GM21576 (cell line): ENCODE measurements around the gene OR2F1.

Experiments
- ATAC-seq: cut with Tn5 transposase; IDR thresholded peaks from one replicate; pipeline ENCODE4 v1.9.1; 2021; ENCODE audit warnings: mild to moderate bottlenecking, moderate library complexity; ENCODE audit not compliant: unreplicated experiment

The OR2F1 gene, protein sequence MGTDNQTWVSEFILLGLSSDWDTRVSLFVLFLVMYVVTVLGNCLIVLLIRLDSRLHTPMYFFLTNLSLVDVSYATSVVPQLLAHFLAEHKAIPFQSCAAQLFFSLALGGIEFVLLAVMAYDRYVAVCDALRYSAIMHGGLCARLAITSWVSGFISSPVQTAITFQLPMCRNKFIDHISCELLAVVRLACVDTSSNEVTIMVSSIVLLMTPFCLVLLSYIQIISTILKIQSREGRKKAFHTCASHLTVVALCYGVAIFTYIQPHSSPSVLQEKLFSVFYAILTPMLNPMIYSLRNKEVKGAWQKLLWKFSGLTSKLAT

DNA sequence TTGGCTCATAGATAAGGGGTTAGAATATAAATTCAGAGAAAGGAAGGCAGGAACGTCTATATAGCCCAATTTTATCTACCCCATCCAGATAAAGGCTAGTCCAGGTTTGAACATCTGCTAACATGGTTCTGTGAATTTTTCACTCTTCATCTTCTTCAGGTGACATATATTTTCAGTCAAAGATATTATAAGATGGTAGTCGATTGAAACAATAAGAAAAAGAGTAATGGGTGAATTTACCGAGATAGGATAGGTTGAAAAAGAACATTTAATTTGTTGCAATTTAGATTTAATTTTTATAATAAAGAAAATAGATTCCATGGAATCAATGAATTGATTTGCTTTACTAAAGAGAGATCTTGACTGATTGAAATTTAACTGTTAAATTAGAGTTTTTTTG, at the start of gene OR2F1:
OR2F1 (plus strand) TSS at position 301 of the 400 bp plus-strand sequence. CDS start 5,127 bp downstream, outside the sequence.
- ATAC-seq, result no peak

DNA sequence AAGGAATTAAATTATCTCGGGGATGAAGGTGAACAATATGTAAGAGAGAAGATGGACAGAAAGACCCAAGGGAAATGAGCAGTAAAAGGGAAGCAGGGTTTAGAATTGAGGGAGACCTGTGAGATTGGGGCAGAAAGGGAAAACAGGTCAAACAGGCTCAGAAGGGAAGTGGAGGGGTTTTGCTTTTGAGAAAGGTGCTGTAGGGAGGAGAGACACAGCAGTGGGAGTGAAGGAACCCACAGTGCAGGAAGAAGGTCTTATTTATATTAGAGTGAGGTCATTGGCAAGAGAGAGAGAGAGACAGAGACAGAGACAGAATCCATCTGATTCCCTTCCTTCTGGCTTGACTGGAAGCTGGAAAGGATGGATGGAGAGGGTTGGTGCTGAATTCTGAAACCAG, 49.1 kb upstream of the OR2F1 start:
- no peak for ATAC-seq

DNA sequence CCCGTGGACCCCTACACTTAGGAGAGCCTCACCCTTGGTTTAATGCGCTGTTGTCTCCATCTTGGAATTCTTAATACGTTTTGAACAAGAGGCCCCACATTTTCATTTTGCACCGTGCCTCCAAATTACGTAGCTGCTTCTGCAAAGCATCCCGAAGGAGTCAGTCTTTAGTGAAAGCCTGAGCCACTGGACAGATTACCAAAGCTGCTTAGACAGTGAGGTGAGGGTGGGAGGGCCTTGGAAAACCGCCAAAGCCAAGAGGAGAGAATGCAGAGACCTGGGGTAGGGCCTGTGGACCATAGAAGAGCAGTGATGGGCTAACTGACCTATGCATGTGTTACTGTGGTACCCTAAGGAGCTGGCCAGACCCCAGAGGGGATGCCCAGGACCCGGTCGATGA, 48.5 kb upstream of the OR2F1 start:
- ATAC-seq, result no peak

DNA sequence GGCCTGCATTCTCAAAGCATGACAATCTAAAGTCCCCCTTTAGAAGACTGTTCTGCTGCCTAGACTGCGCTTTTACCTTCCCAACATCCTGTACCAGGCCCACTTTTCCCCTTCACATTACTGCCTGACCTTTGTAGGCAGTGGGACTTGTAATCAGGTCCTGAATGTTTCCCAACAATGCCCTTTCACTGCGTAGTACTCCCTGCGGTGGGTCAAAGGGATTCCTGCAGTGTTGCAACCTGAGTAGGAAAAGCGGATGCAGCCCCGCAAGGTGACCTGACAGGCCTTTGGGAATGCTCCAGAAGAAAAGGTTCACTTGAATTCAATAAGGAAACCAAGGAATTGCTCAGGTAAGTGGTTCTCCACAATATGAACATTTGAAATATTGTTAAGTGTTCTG, 47.7 kb upstream of the OR2F1 start:
- no peak for ATAC-seq

DNA sequence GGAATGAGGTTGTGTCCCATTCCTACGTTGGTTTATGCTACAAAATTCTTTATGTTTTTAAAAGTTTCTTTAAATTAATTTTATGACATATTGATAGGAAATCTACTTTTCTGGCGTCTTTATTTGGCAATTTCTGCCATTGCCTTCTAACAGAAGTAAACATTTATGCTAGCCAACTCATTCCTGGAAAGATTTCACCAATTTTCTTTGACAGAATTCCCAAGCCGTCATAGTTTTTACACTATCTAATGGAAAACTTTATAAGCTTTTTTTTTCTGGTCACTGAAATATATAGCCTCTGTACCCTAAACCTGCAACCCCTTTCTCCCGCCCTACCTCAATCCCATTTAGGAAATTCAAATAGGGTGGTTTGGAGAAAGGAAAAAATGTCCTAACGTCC, 46.5 kb upstream of the OR2F1 start:
- ATAC-seq, result no peak

DNA sequence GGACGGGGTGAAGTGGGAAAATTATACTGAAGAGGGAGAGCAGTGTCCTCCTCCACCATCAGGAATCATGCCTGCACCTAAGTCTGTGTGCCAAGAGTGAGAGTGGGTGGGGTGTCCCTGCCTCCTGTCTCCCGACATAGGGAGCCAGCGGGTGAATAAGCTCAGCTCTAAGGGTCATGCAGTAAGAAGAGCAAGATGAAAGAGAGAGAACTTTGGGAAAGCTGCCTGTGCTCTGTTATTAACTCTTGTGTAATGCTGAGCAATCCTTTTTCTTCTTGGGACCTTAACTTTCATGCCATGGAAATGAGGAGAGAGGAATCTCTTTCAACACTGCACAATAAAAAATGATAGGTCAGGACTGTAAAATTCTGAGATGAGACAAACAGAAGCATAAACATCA, 44.8 kb upstream of the OR2F1 start:
- ATAC-seq, result no peak

DNA sequence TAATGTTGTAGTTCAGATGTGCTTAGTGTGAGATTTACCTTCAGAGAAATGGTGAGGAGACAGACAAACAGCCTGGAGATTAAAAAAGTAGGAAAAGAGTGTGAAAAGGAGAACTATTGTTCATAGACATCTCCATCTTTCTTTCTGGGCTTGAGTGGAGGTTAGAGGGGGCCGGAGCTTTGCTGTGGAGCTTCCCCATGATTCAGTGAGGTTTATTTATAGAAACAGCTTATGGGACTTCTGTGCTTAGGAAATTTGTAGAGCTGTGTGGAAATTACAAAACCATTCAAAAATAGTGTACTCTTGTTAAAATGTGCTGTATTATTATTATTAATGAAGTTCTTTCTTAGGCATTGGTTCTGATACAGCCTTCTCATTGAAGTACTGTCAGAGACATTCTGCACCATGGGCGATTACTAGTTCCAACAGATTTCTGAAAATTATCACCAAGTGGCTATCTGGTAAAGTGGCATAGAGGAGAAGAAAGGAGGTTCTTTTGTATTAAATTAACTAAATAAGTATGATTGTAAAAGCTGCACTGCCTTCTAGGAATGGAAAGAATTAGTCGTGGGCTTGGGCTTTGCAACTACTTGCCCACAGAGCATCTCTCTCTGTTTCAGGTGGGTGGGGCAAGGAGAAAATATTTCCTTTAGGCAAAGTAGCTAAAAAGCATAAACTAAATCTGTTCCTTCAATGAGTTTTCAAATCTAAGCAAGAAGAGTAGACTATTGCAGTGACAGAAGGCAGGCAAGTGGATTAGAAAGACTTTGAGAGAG, 44.0 kb upstream of the OR2F1 start:
- ATAC-seq, result no peak

DNA sequence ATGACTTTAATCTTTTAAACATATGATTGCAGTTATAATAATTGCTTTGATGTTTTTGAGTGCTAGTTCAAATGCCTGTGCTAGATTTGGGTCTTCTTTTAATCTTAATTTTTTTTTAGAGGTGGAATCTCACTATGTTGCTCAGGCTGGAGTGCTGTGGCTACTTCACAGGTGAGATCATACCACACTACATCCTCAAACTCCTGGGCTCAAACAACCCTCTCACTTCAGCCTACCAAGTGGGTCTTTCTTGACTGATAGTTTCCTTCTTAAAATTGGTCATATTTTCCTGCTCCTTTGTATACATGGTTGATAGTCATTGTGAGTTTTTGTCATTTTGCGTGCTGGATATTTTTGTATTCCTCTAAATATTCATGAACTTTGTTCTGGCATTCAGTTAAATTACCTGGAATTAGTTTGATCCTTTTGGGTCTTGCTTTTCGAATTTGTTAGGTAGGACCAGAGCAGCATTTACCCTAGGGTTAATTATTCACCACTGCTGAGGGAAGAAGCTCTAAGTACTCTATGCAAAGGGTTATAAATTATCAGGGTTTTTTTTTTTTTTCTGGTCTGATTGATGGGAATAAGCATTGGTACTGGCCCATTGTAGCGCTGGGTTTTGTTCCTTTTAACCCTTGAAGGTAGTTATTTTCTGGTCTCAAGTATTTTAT, 40.6 kb upstream of the OR2F1 start:
- ATAC-seq, result no peak

DNA sequence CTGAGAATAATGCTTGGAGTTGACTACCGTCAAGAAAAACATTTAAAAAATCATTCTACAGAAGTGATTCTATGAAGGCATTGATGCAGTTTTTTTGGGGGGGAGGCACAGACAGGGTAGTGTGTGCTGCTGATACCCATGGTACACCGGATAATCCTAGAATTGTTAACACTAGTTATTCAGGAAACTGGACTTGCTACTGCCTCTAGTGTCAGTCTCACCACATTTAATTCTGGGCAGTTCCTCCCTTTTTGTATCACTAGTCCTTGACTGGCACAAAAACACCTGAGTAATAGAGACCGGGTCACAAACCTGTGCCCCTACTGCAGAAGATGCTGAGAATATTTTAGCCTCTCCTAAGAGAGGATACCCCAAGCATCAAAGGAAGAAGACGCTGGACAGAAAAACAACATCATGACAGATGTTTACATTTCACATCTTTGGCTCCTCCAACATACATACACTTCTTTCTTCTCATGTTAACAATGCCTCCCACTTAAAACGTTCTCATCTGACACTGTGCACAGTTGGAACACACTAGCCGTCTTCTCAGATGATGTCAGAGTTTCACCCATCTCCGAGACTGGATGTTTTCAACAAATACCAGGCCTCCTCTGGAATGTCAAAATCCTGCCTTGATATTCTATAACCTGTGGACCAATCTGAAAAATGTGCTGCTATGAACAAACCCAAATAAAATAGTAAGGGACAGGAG, 39.5 kb upstream of the OR2F1 start:
- no peak for ATAC-seq

DNA sequence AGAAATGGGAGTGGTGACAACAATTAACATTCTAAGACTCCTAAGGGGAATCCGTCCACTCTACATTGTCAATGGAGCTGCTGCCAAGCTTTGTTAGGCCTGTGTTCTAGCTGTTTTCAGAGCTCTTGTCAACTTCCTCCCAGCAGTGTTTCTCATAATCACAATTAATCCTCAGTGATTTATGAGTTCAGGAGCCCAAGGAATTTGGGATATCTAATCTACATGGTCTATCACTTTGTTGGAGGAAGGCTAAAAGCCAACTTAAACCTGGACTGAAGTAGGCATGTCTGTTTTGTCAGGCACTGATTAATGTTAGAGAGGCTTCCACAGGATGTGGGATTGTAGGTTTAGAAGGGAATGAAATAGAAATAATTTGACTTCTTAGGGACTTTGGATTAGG, 29.8 kb upstream of the OR2F1 start:
- no peak for ATAC-seq

DNA sequence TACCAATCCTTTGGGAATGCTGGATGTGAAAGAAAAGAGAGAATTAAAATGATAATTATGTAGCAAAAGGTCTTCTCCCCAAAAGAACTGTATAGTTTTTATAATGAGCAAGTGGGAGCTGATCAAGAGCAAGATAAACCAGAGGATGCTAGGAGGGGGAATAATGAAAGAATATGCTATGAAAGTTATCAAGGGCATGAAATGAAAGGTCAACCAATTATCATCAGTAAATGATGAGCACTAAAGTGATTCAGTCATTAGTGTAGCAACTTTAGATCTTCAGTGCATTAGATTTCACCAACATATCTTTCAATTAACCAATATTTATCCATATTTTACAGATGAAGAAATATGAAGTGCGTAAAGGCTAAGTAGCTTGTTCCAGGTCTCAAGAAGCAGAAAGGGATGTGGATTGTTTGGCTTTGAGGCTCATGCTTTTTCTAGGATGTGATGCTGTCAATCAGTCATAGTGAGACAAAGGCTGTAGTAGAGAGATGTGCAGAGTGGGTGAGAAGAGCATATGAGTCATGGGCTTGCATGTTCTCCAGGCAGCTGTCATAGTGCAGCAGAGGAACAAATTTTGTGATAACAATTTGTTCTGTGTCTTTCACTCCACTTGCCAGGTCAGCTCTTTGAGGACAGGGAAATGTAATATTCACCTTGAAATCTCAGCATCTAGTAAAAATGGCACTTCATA, 25.3 kb upstream of the OR2F1 start:
- peak; percentile 67 for ATAC-seq

DNA sequence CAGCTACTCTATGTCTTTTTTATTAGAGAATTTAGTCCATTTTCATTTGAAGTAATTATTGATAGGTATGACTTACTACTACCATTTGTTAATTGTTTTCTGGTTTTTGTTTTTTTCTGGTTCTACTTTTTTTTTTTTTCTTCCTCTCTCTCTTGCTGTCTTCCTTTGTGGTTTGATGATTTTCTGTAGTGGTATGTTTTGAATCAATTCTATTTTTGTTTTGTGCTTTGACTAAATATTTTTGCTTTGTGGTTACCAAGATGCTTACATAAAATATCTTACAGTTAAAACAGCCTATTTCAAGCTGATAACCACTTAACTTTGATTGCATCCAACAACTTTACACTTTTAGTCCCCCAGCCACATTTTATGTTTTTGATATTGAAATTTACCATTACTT, 22.9 kb upstream of the OR2F1 start:
- no peak for ATAC-seq

DNA sequence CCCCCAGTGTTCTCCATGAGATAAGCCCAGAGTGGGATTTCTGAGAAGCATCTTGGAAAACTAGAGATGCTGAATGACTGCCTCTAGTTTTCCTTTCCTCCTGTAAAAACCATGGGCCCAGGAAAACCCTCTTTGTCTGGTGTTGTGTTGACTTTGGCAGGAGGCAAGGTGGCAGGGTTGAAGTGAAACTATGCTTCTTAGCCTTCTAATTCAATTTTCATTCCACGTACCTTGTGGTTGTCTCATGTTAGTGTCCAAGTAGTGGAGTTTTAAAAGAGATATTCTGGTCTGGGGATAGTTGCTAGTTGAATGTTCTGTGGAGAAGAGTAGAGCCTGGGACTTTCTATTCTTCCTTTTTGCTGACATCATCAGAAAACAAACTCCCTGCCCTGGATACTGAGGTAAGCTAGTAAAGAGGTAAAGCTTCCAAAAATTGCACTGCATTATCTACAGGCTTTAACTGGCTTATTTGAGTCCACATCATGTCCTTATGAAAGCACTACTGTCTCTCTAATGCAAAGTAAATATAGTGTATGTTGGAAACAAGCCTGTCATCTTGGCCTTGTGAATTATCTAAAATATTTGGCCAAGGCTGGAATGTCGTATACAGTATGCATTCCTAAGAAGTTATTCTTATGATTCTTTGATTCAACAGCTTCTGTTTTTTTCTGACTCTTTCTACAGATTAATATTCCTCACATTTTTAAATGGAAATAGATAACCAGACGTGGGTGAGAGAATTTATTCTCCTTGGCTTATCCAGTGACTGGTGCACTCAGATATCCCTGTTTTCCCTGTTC, 19.9 kb upstream of the OR2F1 start, which contains the start of gene OR2F2:
OR2F2 (plus strand) TSS at position 708 of the 800 bp plus-strand sequence; CDS start at position 708, 0 bp downstream.
- no peak for ATAC-seq

DNA sequence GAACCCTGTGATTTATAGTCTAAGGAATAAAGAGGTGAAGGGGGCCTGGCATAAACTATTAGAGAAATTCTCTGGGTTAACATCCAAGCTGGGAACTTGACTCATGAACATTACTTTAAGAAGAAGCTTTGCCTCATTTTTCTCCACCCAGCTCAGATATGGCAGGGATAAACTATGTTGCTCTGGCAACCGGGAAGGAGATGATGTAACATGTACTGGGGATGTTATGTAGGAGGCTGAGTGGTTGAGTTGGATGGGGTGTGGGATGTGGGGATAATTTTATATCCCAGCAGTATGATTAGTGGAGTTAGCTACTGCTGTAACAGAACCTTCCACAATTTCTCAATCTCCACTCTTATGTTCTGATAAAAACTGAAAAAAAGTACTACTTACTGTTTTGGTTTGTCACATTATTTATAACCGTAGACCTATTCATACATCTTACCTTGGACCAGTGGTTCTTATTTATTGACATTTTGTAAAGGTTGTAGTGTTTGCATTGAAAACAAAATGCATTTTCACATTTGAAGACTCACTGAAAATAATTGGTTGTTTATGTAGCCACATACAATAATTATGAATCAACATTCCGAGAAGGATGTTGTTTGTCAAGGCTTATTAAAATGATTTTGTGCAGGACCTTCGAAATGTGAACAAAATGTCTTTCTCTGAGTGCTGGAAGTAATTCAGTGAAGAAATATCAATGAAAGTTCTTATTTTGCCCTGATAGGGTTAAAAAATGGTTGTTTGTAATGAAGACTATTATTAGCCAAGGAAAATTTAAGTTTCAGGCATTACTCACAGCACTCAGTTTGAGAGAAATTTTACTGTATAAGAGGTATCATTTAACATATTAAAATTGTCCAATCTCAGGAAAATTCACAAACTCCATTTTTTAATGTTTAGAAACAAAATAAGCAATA, 18.3 kb upstream of the OR2F1 start:
- no peak for ATAC-seq

DNA sequence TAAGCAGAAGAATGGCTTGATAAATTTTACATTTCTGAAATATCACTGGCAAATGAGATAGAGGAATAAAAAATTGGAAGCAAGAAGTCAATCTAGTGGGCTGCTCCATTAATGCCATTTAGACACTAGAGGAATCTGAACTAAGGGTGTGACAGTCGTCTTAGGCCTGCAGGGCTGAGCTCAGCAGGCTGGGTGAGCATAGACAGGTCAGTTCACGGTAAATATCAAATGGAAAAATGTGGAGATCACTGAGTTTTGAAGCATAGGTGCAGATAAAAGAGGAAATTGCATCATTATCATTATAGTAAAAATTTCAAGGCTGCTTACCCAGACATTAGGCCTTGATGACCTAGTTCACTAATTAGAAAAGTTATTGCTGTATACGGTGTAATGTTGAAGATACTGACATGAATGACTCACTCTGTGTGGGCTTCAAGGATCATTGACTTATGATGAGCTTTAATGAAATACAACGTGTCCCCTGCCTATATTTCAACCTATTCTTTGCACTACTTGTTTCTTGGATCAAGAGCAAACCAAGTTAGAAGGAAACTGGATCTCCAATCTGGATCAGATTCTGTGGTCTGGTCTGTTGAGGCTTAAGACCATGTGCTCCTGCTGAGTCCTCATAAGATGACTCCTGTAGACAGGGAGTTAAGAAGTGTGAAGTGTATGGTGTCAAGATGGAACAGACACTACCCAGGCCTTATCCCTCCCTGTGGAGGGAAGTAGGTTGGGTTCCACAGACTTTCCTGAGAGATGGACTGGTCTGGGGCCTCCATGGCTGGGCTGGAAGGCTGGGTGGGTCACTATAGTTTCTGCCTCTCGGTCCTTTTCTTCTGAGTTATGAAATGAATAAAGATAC, 16.0 kb upstream of the OR2F1 start:
- ATAC-seq, result no peak

DNA sequence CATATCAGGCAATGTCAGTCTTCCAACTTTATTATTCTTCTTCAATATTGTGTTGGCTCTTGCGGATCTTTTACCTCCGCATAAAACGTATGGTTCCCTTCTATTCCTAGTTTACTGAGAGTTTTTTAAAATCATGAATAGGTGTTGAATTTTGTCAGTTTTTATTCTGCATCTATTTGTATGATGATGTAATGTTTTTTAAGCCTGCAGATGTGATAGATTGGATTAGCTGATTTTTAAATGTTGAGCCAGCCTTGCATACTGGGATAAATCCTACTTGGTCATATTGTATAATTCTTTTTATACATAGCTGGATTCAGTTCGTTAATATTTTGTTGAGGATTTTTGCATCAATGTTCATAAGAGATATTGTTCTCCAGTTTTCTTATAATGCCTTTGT, 9.2 kb upstream of the OR2F1 start:
- no peak for ATAC-seq

DNA sequence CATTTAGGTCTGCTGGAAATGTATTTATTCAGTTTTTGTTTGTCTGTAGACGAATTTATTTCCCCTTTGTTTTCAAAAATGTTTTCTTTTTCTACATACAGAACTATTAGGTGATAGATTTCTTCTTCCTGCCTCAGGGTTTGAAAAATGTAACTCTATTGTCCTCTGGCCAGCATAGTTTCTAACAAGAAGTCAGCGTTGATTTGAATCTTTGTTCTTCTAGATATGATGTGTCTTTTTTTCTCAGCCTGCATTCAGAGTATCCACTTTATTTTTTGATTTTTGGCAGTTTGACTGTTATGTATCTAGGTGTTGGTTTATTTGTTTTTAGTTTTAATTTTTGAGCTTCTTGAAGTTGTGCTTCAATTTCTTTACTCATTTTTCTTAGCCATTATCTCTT, 7.5 kb upstream of the OR2F1 start:
- ATAC-seq, result no peak

DNA sequence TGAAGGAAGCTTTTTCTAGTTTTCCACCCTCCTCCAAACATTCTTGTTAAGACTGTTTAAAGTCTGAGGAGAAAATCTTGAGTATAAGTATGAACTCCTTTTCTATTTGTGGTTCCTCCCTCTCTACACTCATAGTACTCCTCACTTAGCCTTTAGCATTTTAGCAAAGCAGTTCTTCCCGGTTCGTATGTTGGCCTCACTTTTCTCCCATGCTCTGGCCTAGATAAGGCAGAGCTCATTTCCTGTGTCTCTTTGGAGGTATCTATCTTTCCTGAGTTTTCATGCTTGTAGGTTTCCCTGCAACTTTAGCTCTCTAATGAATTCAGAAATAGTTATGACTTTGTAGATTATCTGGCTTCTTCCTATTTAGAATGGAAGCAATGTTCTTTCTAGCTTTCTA, 5.9 kb upstream of the OR2F1 start:
- no peak for ATAC-seq
